Vagina (tissue), 2 donors: ENCODE data around the gene CD70. TPM values are rescaled to one million over a fixed set of nuclear protein-coding genes. Genes with fewer than 3 reads are reported as not detected.
"Not testable (repeated sequence)": the region's sequence is repeated elsewhere in the genome, so short reads cannot be mapped to it uniquely, and the experiment has no call there.

Experiments used
- DNase-seq, 2 donors: peaks; one replicate each; pipeline ENCODE4 v3.0.0-alpha.2; 2017; ENCODE audit errors: extremely low spot score in 2 of 2
- H3K27ac ChIP-seq: fragments of 200-600 bp; sonication (generic); one replicate; pipeline ENCODE4 v1.5.1; 2019
- H3K27me3 ChIP-seq: fragments of 200-600 bp; sonication (generic); one replicate; pipeline ENCODE4 v1.5.1; 2019
- H3K36me3 ChIP-seq, 2 donors: fragments of 200-600 bp; sonication (generic); one replicate each; pipeline ENCODE4 v1.5.1; 2017 to 2019
- H3K4me1 ChIP-seq: fragments of 200-600 bp; sonication (generic); one replicate; pipeline ENCODE4 v1.5.1; 2019
- H3K4me3 ChIP-seq, 2 donors: fragments of 200-600 bp; sonication (generic); 1 replicate in 1 of 2; 2 replicates in 1 of 2; pipeline ENCODE4 v1.5.1; 2016 to 2019
- H3K9me3 ChIP-seq: fragments of 200-600 bp; sonication (generic); one replicate; pipeline ENCODE4 v1.5.1; 2019
- CTCF ChIP-seq, 3 experiments: fragments of 450-650 bp in 2 of 3; fragments of 200-600 bp in 1 of 3; sonication (generic) in 1 of 3; IDR thresholded peaks; one replicate each; pipeline ENCODE4 v1.5.1; 2017 to 2019; ENCODE audit warnings: antibody characterized with exemption in 3 of 3, mild to moderate bottlenecking in 2 of 3, moderate library complexity in 2 of 3
- POLR2A ChIP-seq, 2 donors: fragments of 450-650 bp; IDR thresholded peaks; one replicate each; pipeline ENCODE4 v1.6.1; 2017; ENCODE audit warnings: antibody characterized with exemption in 2 of 2, mild to moderate bottlenecking in 2 of 2, moderate library complexity in 2 of 2
- POLR2AphosphoS5 ChIP-seq, 2 donors: sonication (generic); formaldehyde crosslinking; IDR thresholded peaks; one replicate each; pipeline ENCODE4 v1.9.0; 2017; ENCODE audit warnings: antibody characterized with exemption in 2 of 2, mild to moderate bottlenecking in 2 of 2, low read depth in 1 of 2; ENCODE audit not compliant: insufficient read depth in 1 of 2
- intact Hi-C: fragments of 100-400 bp; cut with DNase I; formaldehyde crosslinking; loops from one replicate; pipeline ENCODE4 v1.15.1; 2023
- total RNA-seq: library from RNA; depleted of rRNA; stranded (reverse); fragments of >200 nt; gene quantifications from one replicate; pipeline ENCODE4 v1.2.3, GENCODE V29; 2016

Gene CD70
- total RNA-seq, 1 donor from 2014 or later: not detected

DNA sequence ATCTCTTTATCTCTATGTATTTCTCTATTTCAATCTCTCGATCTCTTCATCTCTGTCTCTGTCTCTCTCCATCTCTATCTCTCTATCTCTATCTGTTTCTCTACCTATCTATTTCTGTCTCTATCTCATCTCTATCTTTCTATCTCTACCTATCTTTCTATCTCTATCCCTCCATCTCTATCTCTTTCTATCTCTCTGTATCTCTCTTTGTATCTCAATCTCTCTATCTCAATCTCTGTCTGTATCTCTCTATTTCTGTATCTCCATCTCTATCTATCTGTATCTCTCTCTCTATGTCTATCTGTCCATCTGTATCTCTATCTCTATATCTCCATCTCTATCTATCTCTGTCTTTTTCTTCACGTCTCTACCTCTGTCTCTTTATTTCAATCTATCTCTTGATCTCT lies 34.9 kb downstream of the CD70 start:
- H3K36me3 ChIP-seq: no peaks in the 10 kb centered on the region
- H3K9me3 ChIP-seq: no peaks in the 10 kb centered on the region
- peaks cover 7% of the 10 kb centered on the region for H3K4me1 ChIP-seq
- intact Hi-C loops: no loop called here
- DNase-seq: no peak
- no peaks in the 10 kb centered on the region for H3K27me3 ChIP-seq
- no peak overlapping the region for H3K27ac ChIP-seq
- TF ChIP-seq POLR2AphosphoS5 (IDR thresholded peaks at IDR 0.05; ENCODE audit: insufficient read depth in 1 of 2, low read depth in 1 of 2) (no peak), POLR2A (IDR thresholded peaks at IDR 0.05) (no peak), CTCF (IDR thresholded peaks at IDR 0.05) (no peak)
- H3K4me3 ChIP-seq: no peak overlapping the region

GRCh38 chr19:6551607-6552450 lies 39.1 kb downstream of the CD70 start:
- no peak for DNase-seq
- TF ChIP-seq POLR2AphosphoS5 (IDR thresholded peaks at IDR 0.05; ENCODE audit: insufficient read depth in 1 of 2, low read depth in 1 of 2): no peak
- TF ChIP-seq POLR2A (IDR thresholded peaks at IDR 0.05): no peak
- no peak for TF ChIP-seq CTCF (IDR thresholded peaks at IDR 0.05)
- Histone ChIP-seq H3K4me1 (peaks cover 7% of the 10 kb centered on the region), H3K4me3 (no peak overlapping the region), H3K27ac (no peak overlapping the region), H3K27me3 (no peaks in the 10 kb centered on the region), H3K36me3 (no peaks in the 10 kb centered on the region), H3K9me3 (no peaks in the 10 kb centered on the region)
- intact Hi-C loops: no loop called here

GRCh38 chr19:6551091-6551490 lies 39.9 kb downstream of the CD70 start:
- no peaks in the 10 kb centered on the region for H3K36me3 ChIP-seq
- intact Hi-C loops: no loop called here
- H3K4me1 ChIP-seq: peaks cover 7% of the 10 kb centered on the region
- no peak overlapping the region for H3K4me3 ChIP-seq
- H3K27ac ChIP-seq: no peak overlapping the region
- DNase-seq: no peak
- no peaks in the 10 kb centered on the region for H3K9me3 ChIP-seq
- no peaks in the 10 kb centered on the region for H3K27me3 ChIP-seq
- no peak for TF ChIP-seq CTCF (IDR thresholded peaks at IDR 0.05)

GRCh38 chr19:6550679-6551078 lies 40.3 kb downstream of the CD70 start:
- H3K4me1 ChIP-seq, H3K27me3 ChIP-seq, DNase-seq, intact Hi-C loops, H3K36me3 ChIP-seq, H3K27ac ChIP-seq, H3K9me3 ChIP-seq, H3K4me3 ChIP-seq: not testable (repeated sequence)

- no peaks in the 10 kb centered on the region for H3K27me3 ChIP-seq
- no peaks in the 10 kb centered on the region for H3K4me1 ChIP-seq
- TF ChIP-seq POLR2A (IDR thresholded peaks at IDR 0.05) (no peak), CTCF (IDR thresholded peaks at IDR 0.05) (no peak), POLR2AphosphoS5 (IDR thresholded peaks at IDR 0.05; ENCODE audit: insufficient read depth in 1 of 2, low read depth in 1 of 2) (no peak)
- H3K4me3 ChIP-seq: no peak overlapping the region
- no peak for DNase-seq
- intact Hi-C loops: no loop called here
- H3K27ac ChIP-seq: no peak overlapping the region
- H3K36me3 ChIP-seq: no peaks in the 10 kb centered on the region
- H3K9me3 ChIP-seq: no peaks in the 10 kb centered on the region
Observed at GRCh38 chr19:6543866-6544347, 47.0 kb downstream of the CD70 start.
